GM19397 (cell line): Measurements from ENCODE around the gene PHLDB2.

Source experiments
- ATAC-seq: cut with Tn5 transposase; IDR thresholded peaks from one replicate; pipeline ENCODE4 v1.9.1; 2021; ENCODE audit warnings: mild to moderate bottlenecking, moderate library complexity; ENCODE audit not compliant: unreplicated experiment

PHLDB2 gene

GRCh38 chr3:112013784-112014143 is 154.7 kb downstream of the PHLDB2 start:
- no peak for ATAC-seq

DNA sequence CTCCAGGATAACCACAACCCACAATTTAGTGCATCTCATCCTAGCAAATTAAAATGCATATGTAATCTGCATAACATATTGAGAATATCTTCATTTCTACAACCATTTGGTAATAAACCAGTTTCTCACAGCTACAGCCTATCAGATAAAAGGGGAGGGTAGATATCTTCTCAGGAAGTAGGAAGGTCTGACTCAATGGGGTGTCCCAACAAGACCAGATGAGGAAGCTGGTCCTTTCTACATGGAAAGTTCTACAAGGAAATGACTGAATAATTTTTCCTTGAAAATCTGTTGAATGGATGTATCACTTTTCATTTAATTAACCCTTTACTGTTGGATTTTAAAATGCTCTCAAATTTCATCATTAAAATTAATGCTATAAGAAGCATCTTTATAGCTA is 158.0 kb downstream of the PHLDB2 start:
- no peak for ATAC-seq

DNA sequence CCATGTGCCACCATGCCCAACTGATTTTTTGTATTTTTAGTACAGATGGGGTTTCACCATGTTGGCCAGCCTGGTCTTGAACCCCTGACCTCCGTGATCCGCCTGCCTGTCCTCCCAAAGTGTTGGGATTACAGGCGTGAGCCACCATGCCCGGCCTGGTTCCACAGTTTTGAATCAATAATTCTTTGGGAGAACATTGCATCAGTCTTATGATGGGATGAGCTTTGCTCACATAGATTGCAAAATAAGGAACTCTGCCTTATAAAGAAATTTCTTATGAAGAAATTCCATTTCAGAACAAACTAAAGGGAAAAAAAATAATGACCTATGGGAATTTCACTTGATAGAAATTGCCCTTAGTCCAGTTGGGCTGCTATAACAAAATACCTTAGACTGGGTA is 159.6 kb downstream of the PHLDB2 start:
- ATAC-seq, result no peak

- ATAC-seq, result no peak
Observed at GRCh38 chr3:112019716-112020115, 160.7 kb downstream of the PHLDB2 start.

GRCh38 chr3:112020674-112021085 is 161.6 kb downstream of the PHLDB2 start:
- no peak for ATAC-seq
